HepG2 (cell line): ENCODE results near the gene PLXNC1. TPM values are rescaled to one million over a fixed set of nuclear protein-coding genes. Genes with fewer than 3 reads are reported as not detected.

ENCODE experiments used
- AFF4 ChIP-seq: sonication (generic); formaldehyde crosslinking; IDR thresholded peaks from 2 replicates; pipeline ENCODE4 v1.4.0; 2020; ENCODE audit warnings: missing genetic modification reagents
- CSRNP1 ChIP-seq: sonication (generic); formaldehyde crosslinking; IDR thresholded peaks from 2 replicates; pipeline ENCODE4 v1.8.1; 2023; ENCODE audit warnings: mild to moderate bottlenecking, missing genetic modification reagents
- ELF4 ChIP-seq: sonication (generic); formaldehyde crosslinking; IDR thresholded peaks from 2 replicates; pipeline ENCODE4 v1.5.0; 2020; ENCODE audit warnings: missing genetic modification reagents, mild to moderate bottlenecking, moderate library complexity, borderline replicate concordance
- ETV5 ChIP-seq: IDR thresholded peaks from 2 replicates; pipeline ENCODE4 v1.6.1; 2018; ENCODE audit warnings: missing biosample characterization, missing genetic modification reagents, inconsistent platforms, borderline replicate concordance
- HNF4A ChIP-seq: sonication (generic); formaldehyde crosslinking; IDR thresholded peaks from 2 replicates; pipeline ENCODE4 v1.4.0; 2020; ENCODE audit warnings: missing genetic modification reagents
- PAWR ChIP-seq: sonication (generic); formaldehyde crosslinking; IDR thresholded peaks from 2 replicates; pipeline ENCODE4 v1.4.0; 2020; ENCODE audit warnings: missing genetic modification reagents, mild to moderate bottlenecking, borderline replicate concordance
- POGK ChIP-seq: sonication (generic); formaldehyde crosslinking; conservative IDR thresholded peaks from 2 replicates; pipeline ENCODE4 v1.8.0; 2022; ENCODE audit warnings: mild to moderate bottlenecking, moderate library complexity, missing genetic modification reagents
- PRPF4 ChIP-seq: fragments of 200-400 bp; formaldehyde crosslinking; IDR thresholded peaks from 2 replicates; pipeline ENCODE4 v1.6.1; 2016; ENCODE audit warnings: low read length, low read depth; ENCODE audit not compliant: poor library complexity, severe bottlenecking
- SALL2 ChIP-seq: sonication (generic); formaldehyde crosslinking; IDR thresholded peaks from 2 replicates; pipeline ENCODE4 v1.8.1; 2023; ENCODE audit warnings: mild to moderate bottlenecking, missing genetic modification reagents, inconsistent platforms
- ZFX ChIP-seq: sonication (generic); formaldehyde crosslinking; IDR thresholded peaks from 2 replicates; pipeline ENCODE4 v1.4.0; 2020; ENCODE audit warnings: mild to moderate bottlenecking, low read depth, missing genetic modification reagents, moderate library complexity
- ZNF18 ChIP-seq: sonication (generic); formaldehyde crosslinking; IDR thresholded peaks from 2 replicates; pipeline ENCODE4 v1.8.0; 2022; ENCODE audit warnings: mild to moderate bottlenecking, missing genetic modification reagents; ENCODE audit not compliant: insufficient replicate concordance
- ZNF263 ChIP-seq: sonication (generic); formaldehyde crosslinking; IDR thresholded peaks from 2 replicates; pipeline ENCODE4 v1.4.0; 2020; ENCODE audit warnings: missing genetic modification reagents
- ZNF552 ChIP-seq: sonication (generic); formaldehyde crosslinking; IDR thresholded peaks from 2 replicates; pipeline ENCODE4 v1.9.0; 2022; ENCODE audit warnings: missing genetic modification reagents, mild to moderate bottlenecking, borderline replicate concordance
- ZNF562 ChIP-seq: sonication (generic); formaldehyde crosslinking; IDR thresholded peaks from 2 replicates; pipeline ENCODE4 v1.8.0; 2022; ENCODE audit warnings: missing genetic modification reagents, borderline replicate concordance
- ZNF580 ChIP-seq: IDR thresholded peaks from 2 replicates; pipeline ENCODE4 v1.6.1; 2016; ENCODE audit warnings: low read depth, borderline replicate concordance
- ZNF773 ChIP-seq: sonication (generic); formaldehyde crosslinking; IDR thresholded peaks from 2 replicates; pipeline ENCODE4 v1.4.0; 2020; ENCODE audit warnings: missing genetic modification reagents, borderline replicate concordance
- ZZZ3 ChIP-seq: sonication (generic); formaldehyde crosslinking; IDR thresholded peaks from 2 replicates; pipeline ENCODE4 v1.4.0; 2020; ENCODE audit warnings: missing genetic modification reagents, mild to moderate bottlenecking, borderline replicate concordance
- polyA plus RNA-seq, 8 experiments: library from polyadenylated mRNA; depleted of rRNA in 3 of 8; stranded (reverse) in 7 of 8; unstranded in 1 of 8; fragments of >200 nt; fragmentation: Illumina TruSeq in 4 of 8; extraction: Trizol in 4 of 8; gene quantifications; 2 replicates each; pipeline versions ENCODE4 v1.2.1 to v1.2.3, GENCODE V29; 2011 to 2016; ENCODE audit warnings: low read depth in 4 of 8, missing spikeins in 1 of 8, mixed read lengths in 1 of 8; ENCODE audit not compliant: insufficient read depth in 1 of 8
- total RNA-seq, 5 experiments: library from RNA; depleted of rRNA; stranded (reverse); fragments of >200 nt; fragmentation: Illumina TruSeq; extraction: Trizol; gene quantifications; 2 replicates each; pipeline ENCODE4 v1.2.3, GENCODE V29; 2016; ENCODE audit warnings: low read depth in 1 of 5

Gene PLXNC1
- total and polyA plus RNA-seq, 2 of the 13 experiments (the other 11 are each of a cell fraction or from before 2014, with no cell fraction given), result 6.6 to 11.2 TPM

- peak; percentile 70; the same call in 1 of the 2 replicates for TF ChIP-seq CSRNP1 (CRISPR knock-in tag)
- TF ChIP-seq ZNF552 (CRISPR knock-in tag), result 0 out of 2 replicates have a peak, but pooled peaks have one; percentile 13
- peak; percentile 64 for TF ChIP-seq HNF4A
- TF ChIP-seq PAWR (CRISPR knock-in tag), result 0 out of 2 replicates have a peak, but pooled peaks have one; percentile 43
- TF ChIP-seq ZFX, result peak; percentile 60
- peak; percentile 76 for TF ChIP-seq POGK (CRISPR knock-in tag)
- TF ChIP-seq ZNF263, result peak; percentile 78
- TF ChIP-seq ELF4 (CRISPR knock-in tag), result no peak
- no peak; the same call in 1 of the 2 replicates for TF ChIP-seq ETV5
- no peak for TF ChIP-seq PRPF4
- TF ChIP-seq ZNF580 (CRISPR knock-in tag), result peak; percentile 48; the same call in 1 of the 2 replicates
- 0 out of 2 replicates have a peak, but pooled peaks have one; percentile 43 for TF ChIP-seq ZNF562 (CRISPR knock-in tag)
- peak; percentile 50; the same call in 1 of the 2 replicates for TF ChIP-seq ZNF773 (CRISPR knock-in tag)
- TF ChIP-seq ZNF18 (CRISPR knock-in tag), result peak; percentile 76
- TF ChIP-seq AFF4 (CRISPR knock-in tag), result no peak
- TF ChIP-seq SALL2 (CRISPR knock-in tag), result 0 out of 2 replicates have a peak, but pooled peaks have one; percentile 31
- TF ChIP-seq ZZZ3 (CRISPR knock-in tag), result peak; percentile 40; the same call in 1 of the 2 replicates
These were observed 873 bp downstream of the PLXNC1 start (continued) for GRCh38 chr12:94149119-94149780.
